BLaER1 (cell line): ENCODE data around the gene CFAP221.

Source experiments
- H3K27ac ChIP-seq: shearing (Covaris generic); formaldehyde crosslinking; 2 replicates; pipeline ENCODE4 v1.8.1; 2022
- H3K27me3 ChIP-seq: shearing (Covaris generic); formaldehyde crosslinking; 2 replicates; pipeline ENCODE4 v1.8.1; 2022
- H3K36me3 ChIP-seq: shearing (Covaris generic); formaldehyde crosslinking; 2 replicates; pipeline ENCODE4 v1.8.1; 2022
- H3K4me1 ChIP-seq: shearing (Covaris generic); formaldehyde crosslinking; 2 replicates; pipeline ENCODE4 v1.8.1; 2022
- H3K4me2 ChIP-seq: shearing (Covaris generic); formaldehyde crosslinking; 2 replicates; pipeline ENCODE4 v1.8.1; 2022
- H3K4me3 ChIP-seq: shearing (Covaris generic); formaldehyde crosslinking; 2 replicates; pipeline ENCODE4 v1.8.1; 2022
- H3K9ac ChIP-seq: shearing (Covaris generic); formaldehyde crosslinking; 2 replicates; pipeline ENCODE4 v1.8.1; 2022
- H3K9me3 ChIP-seq: shearing (Covaris generic); formaldehyde crosslinking; 2 replicates; pipeline ENCODE4 v1.8.1; 2022
- H4K20me1 ChIP-seq: shearing (Covaris generic); formaldehyde crosslinking; 2 replicates; pipeline ENCODE4 v1.8.1; 2022
- Cebpa-rat ChIP-seq: shearing (Covaris generic); IDR thresholded peaks from 2 replicates; pipeline ENCODE4 v1.8.1; 2022

CFAP221 gene

DNA sequence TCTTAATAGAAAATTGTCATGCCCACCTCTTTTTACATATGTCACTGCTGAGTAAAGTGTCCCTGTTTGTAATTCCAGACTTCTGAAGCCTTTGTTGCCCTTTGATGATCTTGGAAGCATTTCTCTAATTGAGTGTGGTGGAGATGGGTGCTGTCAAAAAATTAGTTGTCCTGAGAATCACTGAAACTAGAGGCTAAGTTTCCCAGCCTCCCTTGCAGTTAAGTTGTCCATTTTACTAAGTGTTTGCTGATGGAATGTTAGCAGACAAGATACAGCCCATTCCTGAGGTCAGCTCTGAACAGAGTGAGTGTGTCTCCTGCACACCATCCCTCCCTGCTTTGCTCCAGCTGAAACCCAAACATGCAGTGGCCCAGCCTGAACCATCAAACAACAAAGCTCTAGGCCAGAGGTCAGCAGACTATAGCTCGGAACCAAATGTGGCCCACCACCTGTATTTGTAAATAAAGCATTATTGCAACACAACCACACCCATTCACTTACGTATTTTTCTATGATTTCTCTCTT, 106.7 kb downstream of the CFAP221 start:
- no peak overlapping the region for H3K27ac ChIP-seq
- no peak overlapping the region for H3K4me3 ChIP-seq
- H4K20me1 ChIP-seq = no peaks in the 10 kb centered on the region
- H3K27me3 ChIP-seq = no peaks in the 10 kb centered on the region
- H3K4me2 ChIP-seq = no peak overlapping the region
- H3K9me3 ChIP-seq = peaks cover 13% of the 10 kb centered on the region
- TF ChIP-seq Cebpa-rat = no peak
- H3K9ac ChIP-seq = no peak overlapping the region
- H3K4me1 ChIP-seq = peaks cover 15% of the 10 kb centered on the region
- H3K36me3 ChIP-seq = no peaks in the 10 kb centered on the region

DNA sequence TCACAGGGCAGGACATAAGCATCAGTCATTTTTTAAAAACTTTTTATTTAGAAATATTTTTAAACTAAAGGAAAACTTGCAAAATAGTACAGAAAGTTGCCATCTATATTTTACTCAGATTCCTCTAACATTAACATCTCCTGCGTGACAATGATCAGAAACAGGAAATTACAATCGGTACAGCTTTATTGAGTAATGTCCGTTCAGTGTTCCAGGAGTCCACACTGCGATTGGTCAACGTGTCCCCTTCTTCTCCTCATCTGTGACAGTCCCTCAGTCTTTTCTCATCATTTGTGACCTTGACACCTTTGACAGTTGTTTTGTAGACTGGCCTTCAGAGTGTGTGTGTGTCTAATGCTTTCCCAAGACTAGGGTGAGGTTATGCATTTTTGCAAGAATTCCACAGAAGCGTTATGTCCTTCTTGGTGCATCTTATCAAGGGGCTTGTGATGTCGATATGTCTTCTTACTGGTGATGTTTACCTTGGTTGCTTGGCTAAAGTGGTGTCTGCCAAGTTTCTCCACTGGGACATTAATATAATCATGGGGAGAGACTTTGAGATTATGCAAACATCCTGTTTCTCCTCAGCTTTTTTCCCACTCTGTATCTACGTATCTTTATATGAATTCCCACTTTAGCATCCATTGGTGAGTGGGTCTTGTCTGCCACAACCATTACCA, 113.4 kb downstream of the CFAP221 start:
- Histone ChIP-seq H3K36me3 (no peaks in the 10 kb centered on the region), H3K4me3 (no peak overlapping the region), H3K9ac (no peak overlapping the region), H4K20me1 (no peaks in the 10 kb centered on the region), H3K27me3 (no peaks in the 10 kb centered on the region), H3K9me3 (no peaks in the 10 kb centered on the region), H3K4me2 (no peak overlapping the region), H3K4me1 (no peaks in the 10 kb centered on the region), H3K27ac (no peak overlapping the region)
- TF ChIP-seq Cebpa-rat = no peak

DNA sequence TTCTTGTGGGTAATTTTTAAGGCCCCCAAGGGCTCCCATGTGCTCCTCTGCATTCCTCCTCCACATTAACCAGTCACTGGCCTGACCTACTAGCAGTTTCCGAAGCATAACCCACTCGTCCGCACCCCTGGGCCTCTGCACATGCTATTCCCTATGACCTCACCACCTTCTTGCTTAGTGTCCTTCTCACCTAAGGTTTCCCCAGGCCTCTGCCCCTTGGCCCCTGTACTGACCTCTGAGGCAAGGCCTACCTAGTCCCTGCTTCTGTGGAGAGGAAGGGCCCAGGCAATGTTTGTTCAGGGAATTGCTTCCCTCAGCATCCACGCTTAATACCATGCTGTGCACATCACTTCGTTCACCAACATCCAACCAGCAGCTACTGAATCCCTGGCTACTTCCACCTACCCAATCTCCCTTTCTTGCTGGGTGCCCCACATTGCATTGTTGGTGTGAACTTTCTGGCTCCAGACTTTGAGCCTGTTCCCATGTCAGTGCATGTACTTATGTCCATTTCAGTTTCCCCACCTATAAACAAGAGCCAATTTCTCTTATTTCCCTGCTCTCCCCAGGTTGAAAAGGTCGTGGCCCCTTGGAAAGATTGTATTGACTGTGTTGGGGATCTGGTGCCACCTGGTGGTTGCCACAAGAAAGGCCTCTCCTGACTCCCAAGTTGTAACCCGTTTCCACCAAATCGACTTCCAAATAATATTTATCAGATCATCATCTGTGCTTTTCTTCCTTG, 115.5 kb downstream of the CFAP221 start:
- Histone ChIP-seq H3K4me1 (no peaks in the 10 kb centered on the region), H3K27ac (no peak overlapping the region), H3K9ac (no peak overlapping the region), H3K27me3 (no peaks in the 10 kb centered on the region), H4K20me1 (no peaks in the 10 kb centered on the region), H3K9me3 (no peaks in the 10 kb centered on the region), H3K4me3 (no peak overlapping the region), H3K36me3 (no peaks in the 10 kb centered on the region), H3K4me2 (no peak overlapping the region)
- no peak for TF ChIP-seq Cebpa-rat

DNA sequence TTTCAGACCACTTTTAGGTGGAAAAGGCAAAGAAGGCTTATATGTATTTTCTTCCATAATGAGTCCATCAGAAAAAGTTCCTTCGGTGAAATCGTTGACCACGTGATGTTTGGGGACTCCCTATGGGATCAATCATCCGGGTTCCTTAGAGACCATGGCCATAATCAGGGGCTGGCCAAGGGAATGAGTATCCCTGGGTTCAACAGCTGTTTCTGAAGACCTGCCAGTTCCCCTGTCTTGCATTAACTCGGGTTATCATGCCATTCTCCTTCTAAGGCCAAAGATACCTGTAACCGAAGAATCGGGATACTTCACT, 116.1 kb downstream of the CFAP221 start:
- Histone ChIP-seq H3K4me3 (no peak overlapping the region), H3K36me3 (no peaks in the 10 kb centered on the region), H4K20me1 (no peaks in the 10 kb centered on the region), H3K4me2 (no peak overlapping the region), H3K4me1 (no peaks in the 10 kb centered on the region), H3K27me3 (no peaks in the 10 kb centered on the region), H3K9ac (no peak overlapping the region), H3K27ac (no peak overlapping the region), H3K9me3 (no peaks in the 10 kb centered on the region)
- no peak for TF ChIP-seq Cebpa-rat

DNA sequence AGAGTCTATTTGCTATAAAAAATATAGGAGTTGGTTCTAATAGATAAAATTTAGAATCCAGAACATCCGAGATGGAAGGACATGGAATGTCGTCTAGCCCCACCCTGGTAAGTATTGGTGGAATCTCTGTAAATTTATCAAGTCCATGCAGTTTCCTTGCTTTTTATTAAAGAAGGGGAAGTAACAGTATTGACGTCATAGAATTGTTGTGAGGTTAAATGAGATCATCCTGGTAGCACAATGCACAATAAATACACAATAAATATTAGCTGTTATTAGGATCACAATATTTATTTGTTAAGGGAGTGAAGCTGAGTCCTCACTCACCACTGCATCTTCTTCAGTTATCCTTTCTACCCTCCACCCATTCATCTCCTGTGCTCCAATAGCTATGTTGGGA, 118.0 kb downstream of the CFAP221 start:
- H3K27me3 ChIP-seq = no peaks in the 10 kb centered on the region
- no peak overlapping the region for H3K9ac ChIP-seq
- no peak overlapping the region for H3K4me2 ChIP-seq
- no peaks in the 10 kb centered on the region for H3K4me1 ChIP-seq
- no peak overlapping the region for H3K4me3 ChIP-seq
- H3K9me3 ChIP-seq = no peaks in the 10 kb centered on the region
- TF ChIP-seq Cebpa-rat = no peak
- no peaks in the 10 kb centered on the region for H4K20me1 ChIP-seq
- no peaks in the 10 kb centered on the region for H3K36me3 ChIP-seq
- no peak overlapping the region for H3K27ac ChIP-seq

DNA sequence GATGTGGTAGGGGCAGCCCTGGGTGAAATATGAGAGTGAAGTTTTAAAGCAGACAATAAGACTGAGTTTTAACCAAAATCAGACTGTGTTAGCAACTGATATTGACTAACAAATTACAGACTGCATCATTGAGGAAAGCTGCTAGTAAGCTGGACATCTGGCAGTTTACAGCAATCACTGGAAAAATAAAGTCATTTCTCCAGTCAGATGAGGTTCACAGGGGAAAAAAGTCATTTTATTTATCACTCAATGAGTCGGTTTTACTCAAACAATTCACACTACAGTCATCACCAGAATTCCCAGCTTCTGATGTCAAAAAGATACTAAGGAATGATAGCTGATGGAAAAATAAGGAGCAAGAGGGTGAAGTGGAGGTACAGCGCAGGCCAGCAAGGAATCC, 124.3 kb downstream of the CFAP221 start:
- H3K4me3 ChIP-seq = no peak overlapping the region
- H3K4me2 ChIP-seq = no peak overlapping the region
- no peaks in the 10 kb centered on the region for H4K20me1 ChIP-seq
- H3K36me3 ChIP-seq = no peaks in the 10 kb centered on the region
- no peaks in the 10 kb centered on the region for H3K9me3 ChIP-seq
- no peak for TF ChIP-seq Cebpa-rat
- no peak overlapping the region for H3K27ac ChIP-seq
- H3K4me1 ChIP-seq = peaks cover 7% of the 10 kb centered on the region; the same call in 1 of the 2 replicates
- no peaks in the 10 kb centered on the region for H3K27me3 ChIP-seq
- H3K9ac ChIP-seq = no peak overlapping the region

DNA sequence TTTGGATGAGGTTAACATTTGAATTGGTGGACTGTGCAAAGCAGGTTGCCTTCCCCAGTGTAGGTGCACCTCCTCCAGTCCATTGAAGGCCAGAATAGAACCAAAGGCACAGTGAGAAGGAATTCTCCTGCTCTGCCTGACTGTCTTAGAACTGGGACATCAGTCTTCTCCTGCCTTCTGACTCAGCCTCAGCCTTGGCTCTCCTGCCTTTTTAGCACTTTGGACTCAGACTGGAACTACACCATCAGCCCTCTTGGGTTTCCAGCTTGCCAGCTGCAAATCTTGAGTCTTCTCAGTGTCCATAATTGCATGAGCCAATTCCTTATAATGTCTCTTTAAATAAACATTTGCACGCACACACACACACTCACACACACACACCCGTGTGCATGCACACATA, 126.8 kb downstream of the CFAP221 start:
- Histone ChIP-seq H3K36me3 (no peaks in the 10 kb centered on the region), H3K4me2 (no peak overlapping the region), H3K9ac (no peak overlapping the region), H3K27ac (no peak overlapping the region), H3K4me1 (peaks cover 7% of the 10 kb centered on the region; the same call in 1 of the 2 replicates), H3K9me3 (no peaks in the 10 kb centered on the region), H3K27me3 (no peaks in the 10 kb centered on the region), H4K20me1 (no peaks in the 10 kb centered on the region), H3K4me3 (no peak overlapping the region)
- no peak for TF ChIP-seq Cebpa-rat

DNA sequence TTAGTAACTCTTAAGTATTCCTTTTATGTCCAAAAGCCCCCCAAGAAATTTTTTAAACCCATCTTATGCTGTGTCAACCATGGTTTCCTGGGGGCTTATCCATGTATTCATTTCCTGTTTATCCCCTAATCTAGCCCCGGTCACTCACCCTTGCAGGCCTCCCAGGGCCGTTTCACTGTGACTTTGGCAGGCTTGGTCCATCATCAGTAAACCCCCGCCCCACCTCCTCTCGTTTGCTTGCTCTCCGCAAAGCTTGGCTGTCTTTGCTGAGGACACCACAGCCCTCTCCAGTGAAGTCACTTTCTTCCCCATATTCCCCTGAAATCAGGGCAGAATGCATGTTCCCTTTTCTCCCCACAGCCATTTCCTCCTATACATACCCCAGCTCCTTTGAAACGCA, 127.5 kb downstream of the CFAP221 start:
- Histone ChIP-seq H3K27ac (no peak overlapping the region), H3K4me2 (no peak overlapping the region), H4K20me1 (no peaks in the 10 kb centered on the region), H3K9me3 (no peaks in the 10 kb centered on the region), H3K4me1 (peaks cover 7% of the 10 kb centered on the region; the same call in 1 of the 2 replicates), H3K9ac (no peak overlapping the region), H3K4me3 (no peak overlapping the region), H3K27me3 (no peaks in the 10 kb centered on the region), H3K36me3 (no peaks in the 10 kb centered on the region)
- no peak for TF ChIP-seq Cebpa-rat

DNA sequence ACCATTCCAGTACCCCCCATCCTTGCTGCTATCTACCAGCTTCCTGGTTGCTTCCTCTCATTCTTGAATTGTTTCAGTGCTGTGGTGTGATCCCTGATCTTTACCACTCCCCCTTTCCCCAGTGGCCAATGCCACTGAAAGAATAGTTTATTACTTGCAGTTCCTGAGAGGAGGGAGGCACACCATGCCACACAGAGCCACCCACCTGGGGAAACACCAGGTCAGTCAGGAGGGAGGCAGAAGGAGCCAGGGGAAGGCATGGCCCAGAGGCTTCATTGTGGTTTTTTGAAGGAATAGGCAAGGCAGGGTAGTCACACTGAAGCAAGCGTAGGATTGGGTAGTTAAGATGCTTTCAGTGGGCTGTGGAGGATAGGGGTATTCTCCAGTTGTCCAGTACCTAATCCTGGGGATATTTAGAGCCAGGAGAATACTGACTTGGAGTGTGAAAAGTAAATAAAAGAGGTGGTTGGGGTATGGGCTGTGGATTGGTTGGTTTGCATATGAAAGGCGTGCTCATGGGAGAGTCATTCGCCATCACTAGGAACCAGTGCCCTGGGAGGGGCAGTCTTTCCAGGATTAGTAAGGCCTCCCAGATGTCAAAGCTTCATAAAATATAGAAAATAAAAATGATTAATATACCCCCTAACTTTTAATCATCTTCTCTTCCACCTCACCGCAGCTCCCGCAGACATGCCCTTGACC, 128.1 kb downstream of the CFAP221 start:
- no peaks in the 10 kb centered on the region for H3K27me3 ChIP-seq
- H3K4me3 ChIP-seq = no peak overlapping the region
- peaks cover 7% of the 10 kb centered on the region; the same call in 1 of the 2 replicates for H3K4me1 ChIP-seq
- no peak overlapping the region for H3K27ac ChIP-seq
- H3K9ac ChIP-seq = no peak overlapping the region
- no peak overlapping the region for H3K4me2 ChIP-seq
- H3K9me3 ChIP-seq = no peaks in the 10 kb centered on the region
- TF ChIP-seq Cebpa-rat = no peak
- H4K20me1 ChIP-seq = no peaks in the 10 kb centered on the region
- H3K36me3 ChIP-seq = no peaks in the 10 kb centered on the region

DNA sequence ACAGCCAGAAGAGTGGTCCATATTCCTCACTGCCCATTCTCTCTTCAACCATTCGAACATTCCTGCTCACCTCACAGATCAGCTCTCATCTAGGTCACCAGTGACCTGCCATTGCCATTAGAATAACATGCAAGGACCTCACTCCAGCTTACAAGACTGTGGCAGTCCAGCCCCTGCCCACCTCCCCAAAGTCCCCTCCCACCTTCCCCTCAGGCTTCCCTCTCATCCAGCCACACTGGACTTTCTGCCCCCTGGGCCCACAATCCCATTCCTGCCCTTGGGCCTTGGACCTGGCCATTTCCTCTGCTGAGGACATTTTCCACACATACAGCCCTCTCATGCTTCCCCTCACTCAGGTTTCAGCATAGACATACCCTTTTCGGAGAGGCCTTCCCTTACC, 129.5 kb downstream of the CFAP221 start:
- H3K36me3 ChIP-seq = no peaks in the 10 kb centered on the region
- H3K27me3 ChIP-seq = no peaks in the 10 kb centered on the region
- no peak overlapping the region for H3K4me3 ChIP-seq
- H3K9me3 ChIP-seq = no peaks in the 10 kb centered on the region
- no peak overlapping the region for H3K4me2 ChIP-seq
- H4K20me1 ChIP-seq = no peaks in the 10 kb centered on the region
- no peak overlapping the region for H3K9ac ChIP-seq
- H3K27ac ChIP-seq = no peak overlapping the region
- peaks cover 15% of the 10 kb centered on the region for H3K4me1 ChIP-seq
- no peak for TF ChIP-seq Cebpa-rat
